ENCODE data around the gene NRIP1.

NRIP1 gene

GRCh38 chr21:15066123-15066575 lies 1.3 kb upstream of the NRIP1 start:
- TF ChIP-seq CTCF (IDR thresholded peaks at IDR 0.05; ENCODE audit: control insufficient read depth, extremely low read depth, insufficient read depth): no peak
- DNase-seq (ENCODE audit: low read depth): no peak
- peak overlapping the region; percentile 92 for H3K4me3 ChIP-seq (ENCODE audit: low read depth, low read length)

GRCh38 chr21:15065392-15066122 lies 757 bp upstream of the NRIP1 start:
- TF ChIP-seq CTCF (IDR thresholded peaks at IDR 0.05; ENCODE audit: control insufficient read depth, extremely low read depth, insufficient read depth): no peak
- peak overlapping the region; percentile 92 for H3K4me3 ChIP-seq (ENCODE audit: low read depth, low read length)
- DNase-seq (ENCODE audit: low read depth): peak; percentile 74

- no peak for TF ChIP-seq CTCF (IDR thresholded peaks at IDR 0.05; ENCODE audit: control insufficient read depth, extremely low read depth, insufficient read depth)
- H3K4me3 ChIP-seq (ENCODE audit: low read depth, low read length): peak overlapping the region; percentile 92
- DNase-seq (ENCODE audit: low read depth): no peak
Observed at GRCh38 chr21:15063814-15064575, 805 bp downstream of the NRIP1 start.

DNA sequence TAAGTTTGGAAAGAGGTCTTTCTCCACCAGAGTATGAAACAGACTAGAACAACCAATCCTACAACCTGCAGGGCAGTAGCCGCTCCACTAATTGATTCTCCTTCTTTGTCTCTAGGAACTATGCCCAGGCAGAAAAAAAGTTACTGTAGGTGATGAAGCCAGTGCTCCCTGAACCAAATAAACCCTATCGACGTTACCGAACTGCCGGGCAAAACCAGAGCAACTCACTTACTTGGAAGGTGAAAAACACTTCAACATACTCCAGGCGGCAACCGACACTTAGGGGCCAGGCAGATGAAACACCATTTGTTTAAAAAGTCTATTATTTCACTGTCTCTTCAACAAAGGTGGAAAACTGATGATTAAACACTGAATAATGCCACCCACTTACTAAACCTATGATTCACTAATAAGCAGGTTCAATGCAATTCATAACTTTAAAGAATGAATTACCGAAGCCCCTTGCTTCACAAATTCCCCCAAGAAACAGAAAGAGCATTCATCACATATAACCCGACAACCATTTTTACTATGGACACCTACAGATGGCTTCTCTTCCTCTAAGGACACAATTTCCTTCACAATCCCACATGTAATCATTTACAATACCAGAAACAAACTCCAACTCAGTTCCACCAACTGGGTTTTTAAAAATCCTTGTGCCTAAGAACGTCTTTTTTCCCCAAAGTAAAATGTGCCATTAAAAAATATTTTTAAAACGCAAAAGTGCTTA lies 1.6 kb downstream of the NRIP1 start:
- peak overlapping the region; percentile 92 for H3K4me3 ChIP-seq (ENCODE audit: low read depth, low read length)
- no peak for DNase-seq (ENCODE audit: low read depth)
- no peak for TF ChIP-seq CTCF (IDR thresholded peaks at IDR 0.05; ENCODE audit: control insufficient read depth, extremely low read depth, insufficient read depth)

- H3K4me3 ChIP-seq (ENCODE audit: low read depth, low read length): peak overlapping the region; percentile 92
- 0 out of 2 replicates have a peak, but pooled peaks have one; percentile 22 for TF ChIP-seq CTCF (IDR thresholded peaks at IDR 0.05; ENCODE audit: control insufficient read depth, extremely low read depth, insufficient read depth)
- DNase-seq (ENCODE audit: low read depth): no peak
Observed at GRCh38 chr21:15062606-15062965, 2.2 kb downstream of the NRIP1 start.

DNA sequence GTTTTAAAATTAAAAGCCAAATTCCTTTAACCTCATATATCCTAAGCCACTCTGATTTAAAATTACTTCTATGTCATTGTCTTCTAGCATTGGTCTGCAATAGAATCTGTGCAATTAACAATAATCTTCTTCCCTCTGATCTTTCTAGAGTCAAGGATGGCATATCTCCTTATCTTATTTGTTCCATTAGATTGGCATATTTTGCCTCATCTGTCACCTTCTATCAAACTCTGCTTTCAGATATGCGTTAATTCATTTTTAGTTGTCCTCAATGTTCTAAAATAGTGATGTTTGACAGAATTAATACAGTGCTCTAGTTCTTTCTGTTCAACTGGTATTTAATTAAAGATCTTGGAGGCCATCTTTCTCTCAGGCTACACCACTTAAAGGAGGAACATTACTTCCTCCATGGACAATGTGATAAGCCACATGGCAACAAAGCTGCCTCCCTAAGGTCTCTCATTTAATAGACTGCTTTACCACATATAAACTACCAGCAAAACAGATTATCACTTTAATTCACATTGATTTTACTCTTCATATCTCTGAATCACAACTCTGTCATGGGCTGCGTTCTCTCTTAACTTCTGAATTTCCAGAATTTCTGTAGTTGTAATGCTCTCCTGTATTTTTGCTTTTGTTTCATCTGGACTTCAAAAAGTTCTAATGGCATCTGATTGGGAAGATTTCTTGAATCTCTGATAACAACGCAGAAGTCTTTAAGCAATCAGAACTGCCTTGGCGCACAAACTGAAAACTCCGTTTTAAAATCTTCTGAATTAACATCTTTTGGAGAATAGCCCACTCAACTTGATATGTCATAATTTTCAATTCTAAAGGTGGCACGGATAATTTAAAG lies 2.8 kb downstream of the NRIP1 start:
- peak overlapping the region; percentile 92 for H3K4me3 ChIP-seq (ENCODE audit: low read depth, low read length)
- TF ChIP-seq CTCF (IDR thresholded peaks at IDR 0.05; ENCODE audit: control insufficient read depth, extremely low read depth, insufficient read depth): no peak

More for the DNA sequence above, 2.8 kb downstream of the NRIP1 start:
- DNase-seq (ENCODE audit: low read depth): no peak

All from LNCaP clone FGC (cell line).